Frontal cortex (tissue), 4 donors: ENCODE measurements around the gene IL22RA1. TPM values are rescaled to one million over a fixed set of nuclear protein-coding genes. Genes with fewer than 3 reads are reported as not detected.

Experiments
- DNase-seq, 2 donors: peaks; one replicate each; pipeline ENCODE4 v3.0.0; 2012; ENCODE audit warnings: low spot score in 2 of 2
- FAIRE-seq: peaks from 2 replicates; lab custom pipeline; 2012; peaks lifted over from hg19 to GRCh38; lab: Jason Lieb, UNC
- total RNA-seq: library from RNA; depleted of rRNA; stranded (reverse); fragments of >200 nt; gene quantifications from one replicate; pipeline ENCODE4 v1.2.3, GENCODE V29; 2014
- donor health status: control.
- donor health status: control.
- donor health status: control.

The IL22RA1 gene
- total RNA-seq, 1 donor from 2014 or later = not detected

DNA sequence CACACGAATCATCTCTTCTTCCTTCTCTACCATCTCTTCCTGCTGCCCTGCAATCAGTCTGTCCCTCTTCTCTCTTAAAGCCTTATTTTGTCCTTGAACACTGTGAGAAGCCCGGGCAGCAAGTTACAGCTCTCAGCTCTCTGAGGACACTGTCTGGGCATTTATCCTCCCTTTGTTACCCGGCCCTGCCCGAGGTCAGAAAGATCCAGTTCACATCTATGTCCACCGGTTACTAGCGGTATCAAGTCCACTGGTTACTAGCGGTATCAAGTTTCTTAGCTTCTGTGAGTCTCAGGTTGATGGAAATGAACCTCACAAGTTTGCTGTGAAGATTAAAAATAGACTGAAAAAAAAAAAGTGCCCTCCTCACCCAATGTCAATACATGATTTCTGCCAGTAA lies 25.3 kb upstream of the IL22RA1 start:
- DNase-seq = no peak
- no peak for FAIRE-seq

DNA sequence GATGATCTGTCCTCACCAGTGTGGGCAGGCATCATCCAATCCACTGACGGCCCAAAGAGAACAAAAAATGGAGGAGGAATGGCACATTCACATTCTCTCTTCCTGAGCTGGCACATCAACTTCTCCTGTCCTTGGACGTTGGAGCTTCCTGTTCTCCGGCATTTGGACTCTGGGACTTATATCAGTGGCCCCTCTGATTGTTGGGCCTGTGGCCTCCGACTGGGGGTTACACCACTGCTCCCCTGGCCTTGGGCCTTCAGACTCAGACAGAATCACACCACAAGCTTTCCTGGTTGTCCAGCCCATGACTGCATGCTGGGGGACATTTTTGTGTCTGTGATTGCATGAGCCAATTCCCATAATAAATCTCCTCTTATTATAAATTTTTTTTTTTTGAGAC lies 24.1 kb upstream of the IL22RA1 start:
- no peak for DNase-seq
- no peak for FAIRE-seq

DNA sequence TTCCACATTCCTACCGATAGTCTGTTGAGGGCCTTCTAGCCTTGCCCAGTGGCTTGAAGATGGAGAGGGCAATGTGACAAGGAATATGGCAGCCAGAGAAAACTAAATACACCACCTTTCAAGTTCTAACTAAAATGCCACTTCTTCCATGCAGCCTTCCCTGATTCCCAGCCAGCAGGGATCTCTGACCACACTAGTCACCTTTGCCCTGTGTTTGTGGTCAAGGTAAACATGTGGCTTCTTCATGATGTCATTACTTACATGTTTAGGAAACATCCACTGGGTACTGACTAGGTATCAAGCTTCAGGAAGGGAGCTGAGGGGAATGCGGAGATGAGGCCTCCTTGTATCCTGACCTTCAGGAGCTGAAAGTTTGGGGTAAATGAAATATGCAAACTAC lies 22.6 kb upstream of the IL22RA1 start:
- FAIRE-seq (no peak), DNase-seq (no peak)

DNA sequence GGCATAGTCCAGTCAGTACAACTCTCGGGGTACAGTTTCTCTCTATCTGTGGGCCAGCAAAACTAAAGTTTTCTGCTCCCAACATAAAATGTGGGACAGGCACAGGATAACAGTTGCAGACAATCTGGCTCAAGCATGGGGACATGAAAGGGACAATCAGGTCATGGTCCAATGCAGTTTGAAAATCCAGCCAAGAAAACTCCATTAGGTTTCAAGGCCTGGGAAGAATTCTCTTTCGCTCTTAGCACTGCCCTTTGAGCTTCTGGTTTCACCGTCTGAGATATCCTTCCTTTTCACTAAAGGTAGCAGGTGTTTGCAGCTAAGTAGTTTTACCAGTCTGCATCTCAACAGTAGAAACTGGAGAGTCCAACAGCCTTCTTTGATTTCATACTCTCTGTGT lies 21.1 kb upstream of the IL22RA1 start:
- no peak for DNase-seq
- no peak for FAIRE-seq

DNA sequence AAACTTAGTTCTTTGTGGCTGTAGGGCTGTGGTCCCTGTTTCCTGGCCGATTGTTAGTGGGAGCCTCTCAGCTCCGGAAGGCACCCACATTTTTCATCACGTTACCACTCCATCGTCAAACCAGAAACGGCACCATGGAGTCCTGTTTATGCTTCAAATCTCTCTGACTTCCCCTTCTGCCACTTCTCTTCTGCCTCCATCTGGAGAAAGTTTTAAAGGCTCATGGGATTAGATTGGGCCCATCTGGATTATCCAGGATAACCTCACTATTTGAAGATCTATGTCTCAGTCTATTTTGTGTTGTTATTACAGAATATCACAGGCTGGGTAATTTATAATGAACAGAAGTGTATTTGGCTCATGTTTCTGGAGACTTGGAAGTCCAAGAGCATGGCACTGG lies 19.3 kb upstream of the IL22RA1 start:
- no peak for DNase-seq
- FAIRE-seq = no peak

DNA sequence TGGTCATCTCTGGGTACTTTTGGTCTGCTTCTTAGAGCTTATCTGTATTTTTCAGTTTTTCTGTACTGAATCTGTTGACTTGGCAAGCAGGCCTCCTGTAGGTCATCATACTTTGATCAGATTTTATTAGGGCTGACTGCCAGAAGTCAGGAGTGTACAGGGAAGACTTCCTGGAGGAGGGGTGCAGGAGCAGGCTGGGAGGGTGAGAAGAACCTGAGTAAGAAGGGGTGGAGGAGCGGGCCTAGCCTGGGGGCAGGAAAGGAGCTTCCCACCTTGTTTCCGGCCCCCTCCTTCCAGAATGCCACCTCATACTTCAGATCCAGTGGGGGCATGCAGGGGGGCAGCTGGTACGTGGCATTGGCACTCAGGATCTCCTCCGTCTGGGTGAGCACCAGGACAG lies 18.3 kb upstream of the IL22RA1 start:
- FAIRE-seq = no peak

DNA sequence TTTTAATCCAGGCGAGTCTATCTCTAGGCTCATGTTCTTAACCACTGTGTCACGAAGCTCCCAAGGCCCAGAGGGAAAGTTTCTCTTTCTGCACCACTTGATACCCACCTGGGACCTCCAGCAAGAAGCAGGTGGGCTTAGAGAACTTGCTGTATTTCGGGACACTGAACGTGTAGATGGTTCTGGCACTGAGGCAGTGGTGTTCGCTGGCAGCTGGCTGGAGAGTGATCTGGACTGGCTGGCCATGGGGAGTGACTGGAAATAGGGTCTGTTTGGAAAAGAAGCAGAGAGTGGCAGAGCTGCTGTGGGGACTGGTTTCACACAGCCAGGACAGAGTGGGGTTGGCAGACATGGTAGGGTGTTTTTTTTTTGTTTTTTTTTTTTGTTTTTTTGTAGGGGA lies 16.4 kb upstream of the IL22RA1 start:
- FAIRE-seq (no peak), DNase-seq (no peak)

More for the DNA sequence above, 18.3 kb upstream of the IL22RA1 start:
- DNase-seq = no peak

DNA sequence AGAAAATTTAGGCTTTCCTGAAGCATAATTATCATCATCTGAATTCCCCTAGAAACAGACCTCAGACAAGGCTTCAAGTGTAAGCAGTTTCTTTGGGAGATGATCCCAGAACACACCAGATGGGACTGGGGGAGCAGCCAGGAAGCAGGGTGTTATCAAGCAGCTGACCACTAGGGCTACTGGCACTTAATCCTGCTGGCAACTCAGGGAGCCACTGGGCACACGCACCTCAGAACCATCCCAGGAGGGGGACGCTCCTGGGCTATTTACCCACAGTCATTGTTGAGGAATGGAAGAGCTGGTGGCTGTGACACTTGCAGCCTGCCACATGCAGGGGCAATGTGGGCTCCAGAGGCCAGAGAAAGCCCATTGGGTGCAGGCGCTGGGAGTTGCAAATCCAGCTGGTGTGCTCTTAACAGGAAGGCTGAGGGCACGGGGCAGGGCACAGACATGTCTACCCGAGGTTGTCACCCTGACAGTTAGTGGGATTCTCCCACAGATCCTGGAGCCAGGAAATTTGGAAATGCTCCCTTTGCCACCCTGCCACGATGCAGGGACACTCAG lies 15.1 kb upstream of the IL22RA1 start:
- FAIRE-seq (no peak), DNase-seq (no peak)

DNA sequence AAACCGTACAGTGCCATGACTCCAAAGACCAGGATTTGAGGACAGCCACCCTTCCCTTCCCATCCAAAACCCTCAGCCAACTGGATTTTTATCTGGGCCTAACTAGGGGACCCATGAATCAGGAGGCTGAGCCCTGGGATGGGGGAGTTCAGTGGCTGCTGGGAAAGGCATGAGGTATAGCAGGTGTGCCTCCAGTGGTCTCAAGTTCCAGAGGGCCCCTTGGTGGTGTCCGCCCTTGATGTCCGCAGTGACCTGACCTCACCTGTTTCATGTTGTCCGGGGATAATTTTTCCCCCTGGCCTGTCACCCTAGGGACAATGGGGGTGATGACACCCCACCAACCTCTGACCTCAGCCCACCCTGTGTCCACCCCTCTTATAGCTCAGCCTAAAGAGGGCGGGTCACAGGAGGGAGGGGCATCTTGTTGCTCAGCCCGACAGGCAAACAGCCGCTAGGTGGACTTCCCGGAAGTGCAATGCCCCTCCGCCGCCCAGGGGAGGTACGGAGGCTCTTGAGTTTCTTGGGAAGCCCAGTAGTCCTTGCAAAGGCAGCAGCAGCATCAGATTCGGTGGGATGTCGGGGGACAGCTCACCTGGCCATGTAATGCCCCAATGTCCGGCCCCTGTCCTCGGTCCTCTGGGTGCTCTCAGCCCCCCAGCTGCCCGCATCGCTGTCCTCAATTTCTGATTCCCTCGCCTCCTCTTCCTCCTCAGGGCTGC lies 13.8 kb upstream of the IL22RA1 start:
- DNase-seq (no peak), FAIRE-seq (no peak)

DNA sequence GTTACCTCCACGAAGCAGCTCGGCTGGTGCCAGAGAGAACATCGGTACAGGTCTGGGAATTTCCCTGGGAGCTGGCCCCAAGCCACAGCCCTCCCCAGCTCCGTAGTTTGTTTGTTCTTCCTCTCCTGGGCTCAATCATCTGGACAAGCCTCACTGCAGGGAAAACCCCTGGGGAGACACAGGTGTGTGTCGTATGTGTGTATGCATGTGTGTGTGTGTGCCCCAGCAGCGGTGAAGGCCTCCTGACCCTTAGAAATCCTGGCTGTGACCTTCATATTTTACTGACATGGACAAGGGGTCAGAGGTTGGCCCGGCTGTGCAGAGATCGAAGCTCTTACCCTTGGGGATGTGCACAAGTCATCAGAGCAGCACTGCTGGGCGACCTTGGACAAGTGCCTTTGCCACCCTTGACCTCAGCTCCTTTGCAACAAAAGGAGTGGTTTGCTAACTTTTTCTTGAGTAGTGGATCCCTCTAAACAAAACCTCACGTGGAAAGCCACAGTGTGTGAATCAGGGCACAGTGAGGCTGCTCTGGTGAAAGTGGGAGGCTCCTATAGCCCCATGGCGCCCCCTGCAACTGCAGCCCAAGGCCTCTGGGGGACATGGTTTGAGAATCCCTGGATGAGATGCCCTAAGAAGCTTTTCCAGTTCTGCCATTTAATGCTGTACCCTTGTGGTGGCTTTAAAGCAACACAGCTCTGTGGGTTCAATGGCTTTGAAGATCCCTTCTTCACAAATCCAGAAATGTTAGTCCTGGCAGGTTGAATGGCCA lies 12.3 kb upstream of the IL22RA1 start:
- DNase-seq (no peak), FAIRE-seq (no peak)

DNA sequence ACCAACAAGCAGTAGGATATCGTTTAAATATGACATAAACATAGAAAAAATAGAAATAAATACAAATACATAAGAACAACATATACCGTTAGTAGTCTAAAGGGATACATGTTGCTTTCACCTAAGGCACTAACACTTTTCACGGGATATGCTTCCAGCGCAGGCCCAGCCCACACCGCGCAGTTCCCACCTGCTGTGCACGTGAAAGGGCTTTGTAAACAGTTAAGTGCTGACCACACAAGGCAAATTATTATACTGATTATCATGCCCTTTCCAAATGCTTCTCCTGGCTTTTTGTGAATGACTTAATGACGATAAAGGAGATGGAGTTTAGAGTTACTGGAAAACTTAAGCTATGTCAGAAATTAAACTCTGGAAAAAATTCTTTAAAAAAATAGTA lies 11.3 kb upstream of the IL22RA1 start:
- DNase-seq (no peak), FAIRE-seq (no peak)

DNA sequence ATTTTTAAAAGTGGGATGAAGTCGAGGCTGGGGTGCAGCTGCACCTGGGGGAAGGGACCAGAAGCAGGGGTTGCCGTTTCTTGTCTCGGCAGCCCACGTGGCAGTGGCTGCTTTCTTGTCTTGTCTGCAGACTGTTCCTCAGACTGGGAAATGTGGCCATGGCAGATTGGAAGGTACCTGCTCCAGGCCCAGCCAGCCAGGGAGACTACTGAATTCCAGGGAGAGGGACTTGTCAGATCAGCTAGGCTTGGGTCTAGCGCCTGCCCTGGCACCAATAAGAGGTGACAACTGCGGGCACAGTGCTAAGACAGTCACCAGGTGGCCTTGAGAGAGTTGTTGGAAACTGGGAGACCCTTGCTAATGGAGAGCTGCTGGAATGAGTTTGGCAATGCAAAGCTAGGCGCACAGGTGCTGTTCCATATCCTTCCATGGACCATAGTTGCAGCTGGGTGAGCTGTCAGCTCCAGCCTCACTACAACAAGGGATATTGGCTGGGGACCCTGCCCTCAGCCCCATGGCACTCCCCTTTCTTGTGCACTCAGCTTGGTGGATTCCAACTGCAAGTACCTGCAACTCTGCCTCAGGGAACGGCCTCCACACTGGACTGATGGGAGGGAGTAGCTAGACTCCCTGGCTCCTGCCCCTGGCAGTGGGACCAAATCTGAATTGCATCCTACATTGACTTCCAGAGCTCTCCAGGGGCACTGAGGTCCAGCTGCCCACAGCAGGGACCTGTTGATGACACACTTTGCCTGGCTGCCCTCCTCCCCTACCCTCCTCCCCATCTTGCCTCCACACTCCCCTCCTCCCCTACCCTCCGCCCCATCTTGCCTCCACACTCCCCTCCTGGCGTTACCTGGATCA lies 9.9 kb upstream of the IL22RA1 start:
- FAIRE-seq (no peak), DNase-seq (no peak)

DNA sequence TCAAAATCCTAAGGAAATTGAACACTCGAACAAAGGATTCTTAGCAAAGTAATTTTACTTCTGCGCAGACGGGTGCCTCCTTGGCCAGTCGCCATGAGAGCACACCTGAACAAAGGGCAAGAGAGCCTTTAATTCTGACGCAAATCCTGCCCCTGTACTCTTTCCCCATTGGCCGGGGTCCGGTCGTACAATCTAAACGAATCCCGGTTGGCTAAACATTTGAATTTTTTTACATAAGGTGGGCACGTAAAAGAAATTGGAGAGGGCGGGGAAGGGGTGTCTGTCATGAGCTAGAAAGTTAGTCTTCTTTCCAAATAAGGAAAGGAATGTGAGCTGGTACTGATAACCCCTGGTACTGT lies 8.2 kb upstream of the IL22RA1 start:
- DNase-seq (no peak), FAIRE-seq (no peak)

DNA sequence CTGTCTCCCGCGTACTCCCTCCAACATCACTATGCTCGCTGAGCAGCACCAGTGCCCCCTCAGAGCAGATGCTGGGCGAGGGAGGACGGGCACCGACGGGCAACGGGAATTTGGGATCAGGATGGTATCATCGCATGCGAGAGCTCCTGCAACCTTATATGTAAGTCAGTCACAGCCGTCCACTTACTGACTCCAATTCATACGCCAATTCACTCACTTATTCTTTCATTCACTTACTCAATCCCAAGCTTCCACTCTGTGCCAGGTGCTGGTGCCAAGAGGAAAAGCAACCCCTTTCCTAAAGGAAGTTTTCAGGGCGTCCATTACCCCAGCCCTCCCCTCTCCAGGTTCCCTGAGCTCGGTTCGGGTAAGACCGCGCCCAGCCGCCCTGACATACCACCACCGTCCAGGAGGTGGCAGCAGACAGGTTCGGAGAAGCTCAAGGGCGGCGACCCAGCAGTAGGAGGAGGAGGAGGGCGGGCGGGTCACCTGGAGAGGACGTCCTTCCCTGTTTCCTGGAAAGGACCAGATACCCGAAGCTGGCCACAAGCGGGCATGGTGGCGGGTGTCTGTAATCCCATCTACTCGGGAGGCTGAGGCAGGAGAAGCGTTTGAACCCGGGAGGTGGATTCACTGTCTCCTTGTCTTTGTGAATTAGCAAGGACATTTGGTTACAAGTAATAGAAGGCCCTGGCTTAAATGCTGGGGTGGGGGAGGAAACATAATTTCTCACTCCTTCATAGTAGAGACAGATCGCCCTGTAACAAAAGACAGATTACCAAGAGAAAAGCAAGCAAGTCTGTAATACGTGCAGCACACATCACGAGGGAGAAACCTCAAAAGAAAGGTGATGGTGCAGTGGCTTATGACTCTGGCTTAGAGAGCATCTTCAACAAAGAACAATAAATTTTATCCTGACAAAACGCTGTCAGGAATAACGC lies 7.6 kb upstream of the IL22RA1 start:
- peak; percentile 24 to 78 for DNase-seq
- FAIRE-seq = no peak

DNA sequence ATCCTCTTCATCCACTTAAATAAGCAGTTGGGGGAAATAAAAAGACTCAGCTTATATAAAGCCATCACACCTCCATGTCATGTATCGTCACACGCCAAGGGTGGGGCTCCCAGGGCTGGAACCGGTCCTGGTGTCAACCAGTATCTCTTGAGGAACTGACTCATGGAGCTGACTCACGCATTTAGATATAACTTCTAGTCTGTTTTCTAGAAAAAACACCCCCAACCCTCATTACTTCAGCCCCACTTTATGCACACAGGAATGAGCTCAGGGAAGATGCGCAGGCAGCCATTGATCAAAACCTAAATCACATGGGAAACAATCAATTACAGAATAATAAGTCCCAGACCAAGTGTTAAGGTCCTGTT lies 6.9 kb upstream of the IL22RA1 start:
- no peak for DNase-seq
- FAIRE-seq = no peak

DNA sequence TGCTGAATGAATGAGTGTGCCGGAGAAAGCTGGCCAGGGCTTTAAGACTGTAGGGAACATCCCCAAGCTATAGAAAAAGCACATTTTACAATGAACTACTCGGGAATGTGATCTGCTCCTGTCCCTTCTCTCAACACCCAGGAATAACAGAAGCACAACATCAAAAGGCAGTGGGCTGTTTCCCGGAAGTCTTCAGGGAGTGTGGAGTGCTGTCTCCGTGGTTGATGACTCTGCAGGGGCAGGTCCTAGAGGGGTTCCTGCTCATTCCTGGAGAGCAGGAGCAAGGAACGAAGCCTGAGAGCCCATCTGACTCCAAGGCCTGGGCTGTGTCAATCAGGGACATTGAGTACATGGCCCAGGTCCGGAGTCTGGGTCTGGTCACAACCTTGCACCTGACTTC lies 4.9 kb upstream of the IL22RA1 start:
- DNase-seq (no peak), FAIRE-seq (no peak)

DNA sequence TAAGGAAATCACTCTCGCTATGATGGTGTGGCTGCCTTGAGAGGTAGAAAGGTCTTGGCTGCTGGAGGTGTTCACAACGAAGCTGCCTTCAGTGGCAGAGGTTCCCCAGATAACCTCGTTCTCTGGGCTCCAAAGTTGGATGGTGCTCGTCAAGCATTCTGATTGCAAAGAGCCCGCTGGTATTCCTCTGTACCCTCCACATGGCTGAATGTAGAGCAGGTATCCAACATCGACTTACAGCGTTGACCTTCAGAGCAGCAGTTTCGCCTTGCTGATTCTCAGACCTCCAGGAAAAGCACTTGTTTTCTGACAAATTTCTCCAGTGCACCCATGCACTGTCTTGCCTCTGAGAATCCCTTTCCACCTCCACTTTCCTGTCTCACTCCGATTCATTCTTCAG lies 4.3 kb upstream of the IL22RA1 start:
- DNase-seq = no peak
- FAIRE-seq = no peak

DNA sequence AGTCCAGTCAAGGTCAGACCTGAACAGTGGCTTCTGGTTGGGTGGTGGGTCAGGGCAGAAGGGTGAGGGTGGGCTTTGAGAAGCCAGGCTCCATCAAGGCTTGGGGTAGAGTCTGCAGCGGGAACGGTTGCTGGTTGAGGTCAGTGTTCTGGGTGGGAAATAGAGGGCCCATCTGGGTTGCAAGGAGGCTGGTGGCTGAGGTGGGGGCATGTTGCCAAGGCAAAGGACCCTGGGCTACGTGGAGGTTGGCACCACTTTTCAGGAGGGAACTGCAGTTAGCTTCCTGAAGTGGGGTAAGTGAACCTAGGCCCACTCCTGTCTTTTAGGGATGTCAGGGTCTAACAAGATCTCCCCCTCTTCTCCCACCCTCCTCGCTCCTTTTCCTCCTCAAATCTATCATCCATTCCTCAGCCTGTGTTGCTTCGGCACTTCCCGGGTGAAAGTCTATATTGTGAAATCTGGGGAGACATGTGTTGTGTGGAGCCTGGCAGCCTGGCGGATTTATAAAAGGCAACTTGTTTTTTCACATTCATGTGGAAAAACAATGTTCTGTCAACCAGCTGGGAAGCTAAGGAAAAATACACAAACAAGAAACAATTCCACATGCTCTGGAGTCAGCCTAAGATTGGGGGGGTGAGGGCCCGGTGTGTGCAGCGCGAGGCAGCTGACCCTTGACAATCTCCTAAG lies 1.5 kb downstream of the IL22RA1 start:
- DNase-seq (no peak), FAIRE-seq (no peak)

DNA sequence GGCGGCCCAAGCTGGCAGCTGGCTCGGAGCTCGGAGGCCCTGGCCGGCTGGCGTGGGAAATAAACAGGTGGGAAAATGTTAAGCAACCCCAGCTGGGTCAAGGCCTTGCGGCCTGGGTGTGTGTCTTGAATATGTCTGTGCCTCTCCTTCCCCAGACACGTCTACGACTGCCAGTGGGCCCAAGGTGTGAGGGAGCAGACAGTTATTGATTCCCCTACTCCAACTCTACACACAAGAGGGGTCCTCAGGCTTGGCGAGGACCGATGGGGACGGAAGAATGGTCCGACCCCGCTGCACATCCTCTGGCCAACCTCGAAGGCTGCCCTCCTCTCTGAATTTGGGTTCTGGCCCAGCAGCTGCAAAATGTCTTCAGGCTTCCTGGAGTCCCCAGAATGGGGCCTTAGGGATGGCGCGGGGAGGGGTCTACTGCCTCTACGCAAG lies 2.2 kb downstream of the IL22RA1 start:
- FAIRE-seq = no peak

More for the DNA sequence above, 2.2 kb downstream of the IL22RA1 start:
- DNase-seq = no peak
